Calu3 (cell line): ENCODE measurements around the gene JAKMIP2. TPM values are rescaled to one million over a fixed set of nuclear protein-coding genes. Genes with fewer than 3 reads are reported as not detected.

Experiments
- BruUV-seq: library from RNA; stranded (reverse); fragments of 400-500 nt; replicated peaks from 2 replicates; lab custom pipeline; 2021; lab: Mats Ljungman, UMichigan
- CTCF ChIA-PET: fragments of 300-600 bp; sonication (Branson Sonifier 250); formaldehyde crosslinking; loops from one replicate; lab custom pipeline; 2022; ENCODE audit warnings: antibody characterized with exemption; lab: Charles Lee
- DNase-seq: peaks from one replicate; pipeline ENCODE4 v3.0.0; 2022
- H3K27ac Mint-ChIP-seq: one replicate; pipeline ENCODE4 v1.8.0; 2022; ENCODE audit warnings: mixed read lengths; ENCODE audit not compliant: unreplicated experiment
- H3K27me3 Mint-ChIP-seq: one replicate; pipeline ENCODE4 v1.8.0; 2022; ENCODE audit warnings: mixed read lengths; ENCODE audit not compliant: unreplicated experiment
- H3K36me3 Mint-ChIP-seq: one replicate; pipeline ENCODE4 v1.8.0; 2022; ENCODE audit warnings: mild to moderate bottlenecking, moderate library complexity, mixed read lengths; ENCODE audit not compliant: insufficient read depth, unreplicated experiment
- H3K4me1 Mint-ChIP-seq: one replicate; pipeline ENCODE4 v1.8.0; 2022; ENCODE audit warnings: mild to moderate bottlenecking, low read depth, mixed read lengths; ENCODE audit not compliant: unreplicated experiment
- H3K4me3 Mint-ChIP-seq: one replicate; pipeline ENCODE4 v1.8.0; 2022; ENCODE audit warnings: mild to moderate bottlenecking, low read depth, moderate library complexity, mixed read lengths; ENCODE audit not compliant: unreplicated experiment
- H3K9me3 Mint-ChIP-seq: one replicate; pipeline ENCODE4 v1.8.0; 2022; ENCODE audit warnings: low read depth, mixed read lengths; ENCODE audit not compliant: unreplicated experiment
- CTCF ChIP-seq: fragments of 200-600 bp; IDR thresholded peaks from one replicate; pipeline ENCODE4 v1.8.0; 2022; ENCODE audit warnings: antibody characterized with exemption; ENCODE audit not compliant: unreplicated experiment
- intact Hi-C: fragments of 100-400 bp; cut with micrococcal nuclease; formaldehyde crosslinking; loops from one replicate; pipeline ENCODE4 v1.10.0; 2022; ENCODE audit not compliant: unreplicated experiment
- total RNA-seq: library from RNA; stranded (reverse); gene quantifications from 2 replicates; pipeline ENCODE4 v1.2.3, GENCODE V29; 2022

Gene JAKMIP2
- total RNA-seq, 1 experiment from 2014 or later: not detected

- no peaks in the 10 kb centered on the region for H3K9me3 Mint-ChIP-seq
- no peaks in the 10 kb centered on the region for H3K27me3 Mint-ChIP-seq
- BruUV-seq: no TSS peak
- CTCF ChIA-PET: no interaction called here
- no peak for DNase-seq
- H3K36me3 Mint-ChIP-seq: no peaks in the 10 kb centered on the region
- H3K27ac Mint-ChIP-seq: no peak overlapping the region
- TF ChIP-seq CTCF: no peak
- intact Hi-C loops: no loop called here
- no peaks in the 10 kb centered on the region for H3K4me1 Mint-ChIP-seq
- no peak overlapping the region for H3K4me3 Mint-ChIP-seq
These were observed 30.5 kb downstream of the JAKMIP2 start for GRCh38 chr5:147752033-147752432.

- no peak for TF ChIP-seq CTCF
- Mint-ChIP-seq H3K36me3 (no peaks in the 10 kb centered on the region), H3K9me3 (no peaks in the 10 kb centered on the region), H3K27me3 (no peaks in the 10 kb centered on the region), H3K4me3 (no peak overlapping the region), H3K4me1 (no peaks in the 10 kb centered on the region), H3K27ac (no peak overlapping the region)
- no TSS peak for BruUV-seq
- CTCF ChIA-PET: no interaction called here
- intact Hi-C loops: no loop called here
- no peak for DNase-seq
These were observed 31.2 kb downstream of the JAKMIP2 start for GRCh38 chr5:147751156-147751830.

GRCh38 chr5:147750065-147750464, 32.5 kb downstream of the JAKMIP2 start:
- intact Hi-C loops: no loop called here
- no peak for DNase-seq
- CTCF ChIA-PET: no interaction called here
- Mint-ChIP-seq H3K27ac (no peak overlapping the region), H3K27me3 (no peaks in the 10 kb centered on the region), H3K4me3 (no peak overlapping the region), H3K9me3 (no peaks in the 10 kb centered on the region), H3K4me1 (no peaks in the 10 kb centered on the region), H3K36me3 (no peaks in the 10 kb centered on the region)
- TF ChIP-seq CTCF: no peak
- BruUV-seq: no TSS peak

GRCh38 chr5:147748590-147748989, 33.9 kb downstream of the JAKMIP2 start:
- Mint-ChIP-seq H3K4me1 (no peaks in the 10 kb centered on the region), H3K4me3 (no peak overlapping the region), H3K27ac (no peak overlapping the region), H3K9me3 (no peaks in the 10 kb centered on the region), H3K27me3 (no peaks in the 10 kb centered on the region), H3K36me3 (no peaks in the 10 kb centered on the region)
- CTCF ChIA-PET: no interaction called here
- DNase-seq: no peak
- TF ChIP-seq CTCF: no peak
- no TSS peak for BruUV-seq
- intact Hi-C loops: no loop called here
